PFSK-1 (cell line): ENCODE results near the gene ACSL4.

Experiments
- FOXP2 ChIP-seq: optimal IDR thresholded peaks from 2 replicates; pipeline ENCODE3; 2011; ENCODE audit warnings: borderline replicate concordance, control low read depth, inconsistent platforms; ENCODE audit not compliant: insufficient read depth; ENCODE audit errors: extremely low read length, extremely low read depth
- POLR2AphosphoS5 ChIP-seq: IDR thresholded peaks from 2 replicates; pipeline ENCODE4 v1.6.1; 2012; ENCODE audit warnings: low read depth, mild to moderate bottlenecking, control low read depth, low read length, moderate library complexity
- SIN3A ChIP-seq: IDR thresholded peaks from 2 replicates; pipeline ENCODE4 v1.6.1; 2012; ENCODE audit warnings: mild to moderate bottlenecking, low read length, moderate library complexity, borderline replicate concordance; ENCODE audit not compliant: insufficient read depth
- TAF1 ChIP-seq: IDR thresholded peaks from 2 replicates; pipeline ENCODE4 v1.6.1; 2012; ENCODE audit warnings: low read length, control low read depth, borderline replicate concordance; ENCODE audit not compliant: insufficient read depth
- TF ChIP-seq, protein P1 (sequence below), 2 experiments: IDR thresholded peaks; 2 replicates each; pipeline versions ENCODE4 v1.6.1 to v1.8.0; 2011 to 2012; ENCODE audit warnings: low read depth in 2 of 2, low read length in 2 of 2, control low read depth in 1 of 2, inconsistent platforms in 1 of 2, mild to moderate bottlenecking in 1 of 2, moderate library complexity in 1 of 2; ENCODE audit not compliant: insufficient read depth in 1 of 2

ACSL4 gene

DNA sequence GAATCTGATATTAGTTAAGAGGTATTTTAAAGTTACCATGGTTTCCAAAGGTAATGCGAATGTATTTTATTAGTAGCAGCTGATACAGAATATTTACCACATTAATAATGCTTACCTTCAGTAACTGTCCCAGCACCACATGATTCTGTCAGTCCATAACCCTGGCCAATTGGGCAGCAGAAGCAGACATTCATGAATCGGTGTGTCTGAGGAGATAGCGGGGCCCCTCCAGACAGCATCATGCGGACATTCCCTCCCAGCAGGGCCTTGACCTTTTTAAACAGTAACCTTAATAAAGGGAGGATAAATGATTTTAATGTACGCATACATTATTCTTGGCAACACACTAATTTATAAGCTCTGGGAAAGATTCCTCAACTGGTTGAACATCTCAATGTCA is 65.1 kb downstream of the ACSL4 start:
- TF ChIP-seq POLR2AphosphoS5, result no peak
- TF ChIP-seq FOXP2, result no peak
- TF ChIP-seq, protein P1, sequence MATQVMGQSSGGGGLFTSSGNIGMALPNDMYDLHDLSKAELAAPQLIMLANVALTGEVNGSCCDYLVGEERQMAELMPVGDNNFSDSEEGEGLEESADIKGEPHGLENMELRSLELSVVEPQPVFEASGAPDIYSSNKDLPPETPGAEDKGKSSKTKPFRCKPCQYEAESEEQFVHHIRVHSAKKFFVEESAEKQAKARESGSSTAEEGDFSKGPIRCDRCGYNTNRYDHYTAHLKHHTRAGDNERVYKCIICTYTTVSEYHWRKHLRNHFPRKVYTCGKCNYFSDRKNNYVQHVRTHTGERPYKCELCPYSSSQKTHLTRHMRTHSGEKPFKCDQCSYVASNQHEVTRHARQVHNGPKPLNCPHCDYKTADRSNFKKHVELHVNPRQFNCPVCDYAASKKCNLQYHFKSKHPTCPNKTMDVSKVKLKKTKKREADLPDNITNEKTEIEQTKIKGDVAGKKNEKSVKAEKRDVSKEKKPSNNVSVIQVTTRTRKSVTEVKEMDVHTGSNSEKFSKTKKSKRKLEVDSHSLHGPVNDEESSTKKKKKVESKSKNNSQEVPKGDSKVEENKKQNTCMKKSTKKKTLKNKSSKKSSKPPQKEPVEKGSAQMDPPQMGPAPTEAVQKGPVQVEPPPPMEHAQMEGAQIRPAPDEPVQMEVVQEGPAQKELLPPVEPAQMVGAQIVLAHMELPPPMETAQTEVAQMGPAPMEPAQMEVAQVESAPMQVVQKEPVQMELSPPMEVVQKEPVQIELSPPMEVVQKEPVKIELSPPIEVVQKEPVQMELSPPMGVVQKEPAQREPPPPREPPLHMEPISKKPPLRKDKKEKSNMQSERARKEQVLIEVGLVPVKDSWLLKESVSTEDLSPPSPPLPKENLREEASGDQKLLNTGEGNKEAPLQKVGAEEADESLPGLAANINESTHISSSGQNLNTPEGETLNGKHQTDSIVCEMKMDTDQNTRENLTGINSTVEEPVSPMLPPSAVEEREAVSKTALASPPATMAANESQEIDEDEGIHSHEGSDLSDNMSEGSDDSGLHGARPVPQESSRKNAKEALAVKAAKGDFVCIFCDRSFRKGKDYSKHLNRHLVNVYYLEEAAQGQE (IDR thresholded peaks at IDR 0.05; ENCODE audit: insufficient read depth in 1 of 2, low read depth in 2 of 2, low read length in 2 of 2), result no peak
- TF ChIP-seq TAF1, result no peak
- no peak for TF ChIP-seq SIN3A

DNA sequence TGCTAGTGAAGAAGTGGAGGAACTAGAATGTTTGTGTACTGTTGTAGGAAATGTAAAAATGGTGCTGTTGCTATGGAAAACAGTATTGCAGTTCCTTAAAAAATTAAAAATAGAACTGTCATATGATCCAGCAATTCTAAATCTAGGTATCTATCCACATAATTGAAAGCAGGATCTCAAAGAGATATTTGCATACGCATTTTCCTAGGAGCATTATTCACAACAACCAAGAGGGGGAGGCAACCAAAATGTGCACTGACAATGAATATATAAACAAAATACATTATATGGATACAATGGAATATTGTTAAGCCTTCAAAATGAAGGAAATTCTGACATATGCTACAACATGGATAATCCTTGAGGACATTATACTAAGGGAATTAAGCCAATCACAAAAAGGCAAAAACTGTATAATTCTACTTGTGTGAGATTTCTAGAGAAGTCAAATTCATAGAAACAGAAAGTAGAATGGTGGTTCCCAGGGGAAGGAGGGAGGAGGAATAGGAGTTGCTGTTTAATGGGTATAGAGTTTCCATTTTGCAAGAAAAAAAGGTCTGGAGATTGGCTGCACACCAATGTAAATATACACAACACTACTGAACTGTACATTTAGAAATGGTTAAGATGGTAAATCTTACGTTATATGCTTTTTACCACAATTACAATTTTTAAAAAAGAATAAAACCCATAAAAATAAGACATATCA is 72.5 kb downstream of the ACSL4 start:
- TF ChIP-seq TAF1, result no peak
- TF ChIP-seq, protein P1 (IDR thresholded peaks at IDR 0.05; ENCODE audit: insufficient read depth in 1 of 2, low read depth in 2 of 2, low read length in 2 of 2), result no peak

DNA sequence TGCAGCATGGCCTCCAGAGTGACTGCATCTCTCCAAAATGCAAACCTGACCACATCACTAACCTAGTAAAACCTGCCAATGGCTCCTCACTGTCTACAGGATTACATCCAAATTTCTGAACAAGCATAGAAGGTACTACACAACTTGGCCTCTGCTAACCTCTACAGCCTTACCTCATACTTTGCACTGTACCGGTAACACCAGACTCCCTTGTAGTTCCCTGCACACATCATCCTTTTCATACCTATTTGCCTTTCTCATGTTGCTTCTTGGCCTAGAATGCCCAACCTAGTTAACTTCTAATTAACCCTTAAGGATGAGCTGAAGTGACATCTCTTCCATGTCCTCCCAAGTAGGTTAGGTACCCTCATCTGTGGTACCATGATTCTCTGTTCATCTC is 74.7 kb downstream of the ACSL4 start:
- no peak for TF ChIP-seq TAF1
- TF ChIP-seq POLR2AphosphoS5, result no peak
- TF ChIP-seq FOXP2, result no peak
- no peak for TF ChIP-seq SIN3A
- TF ChIP-seq, protein P1 (IDR thresholded peaks at IDR 0.05; ENCODE audit: insufficient read depth in 1 of 2, low read depth in 2 of 2, low read length in 2 of 2), result no peak

DNA sequence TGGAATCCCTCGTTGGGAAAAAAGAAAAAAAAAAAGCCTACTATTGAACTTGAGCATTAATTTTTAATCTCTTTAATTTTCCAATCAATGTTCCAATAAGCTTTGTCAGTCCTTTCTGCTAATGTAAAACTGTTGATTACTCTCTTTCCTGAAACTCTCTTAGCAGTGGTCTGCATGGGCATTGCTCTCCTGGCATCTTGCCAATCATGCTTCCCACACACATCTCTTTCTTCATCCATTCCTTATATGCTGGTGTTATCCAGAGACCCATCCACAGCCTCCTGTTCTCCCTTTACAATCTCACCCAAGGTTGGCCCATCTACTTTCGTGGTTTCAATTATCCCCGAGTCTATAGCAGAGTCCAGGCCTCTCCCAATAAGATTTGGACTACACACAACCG is 76.3 kb downstream of the ACSL4 start:
- TF ChIP-seq SIN3A (no peak), TAF1 (no peak), POLR2AphosphoS5 (no peak), FOXP2 (no peak)
- TF ChIP-seq, protein P1 (IDR thresholded peaks at IDR 0.05; ENCODE audit: insufficient read depth in 1 of 2, low read depth in 2 of 2, low read length in 2 of 2), result no peak

DNA sequence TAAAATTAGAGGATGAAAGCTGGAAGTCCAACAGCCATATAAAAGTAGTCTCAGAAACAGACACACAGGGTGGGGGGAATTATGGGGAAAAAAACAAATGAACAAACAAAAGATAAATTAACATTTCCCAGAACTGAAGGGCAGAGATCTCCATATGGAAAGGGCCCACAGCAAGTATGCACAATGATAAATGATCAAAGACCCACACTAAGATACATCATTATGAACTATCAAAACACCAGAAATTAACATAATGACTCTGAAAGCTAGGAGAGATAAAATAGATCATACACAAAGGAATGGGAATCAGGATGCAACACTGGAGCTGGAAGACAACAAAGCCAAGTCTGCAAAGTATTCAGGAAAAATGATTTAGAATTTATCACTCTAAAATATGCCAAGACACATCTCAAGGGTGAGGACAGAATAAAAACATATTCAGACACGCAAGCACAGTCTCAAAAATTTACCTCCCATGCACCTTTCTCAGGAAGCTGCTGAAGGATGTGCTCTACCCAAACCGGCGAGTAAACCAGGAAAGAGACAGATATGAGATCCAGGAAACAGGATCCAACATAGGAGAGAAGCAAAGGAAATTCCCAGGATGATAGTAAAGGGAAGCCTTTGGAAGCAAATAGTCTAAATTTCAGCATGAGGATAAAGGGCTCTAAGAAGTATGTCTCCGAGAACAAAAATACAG is 77.4 kb downstream of the ACSL4 start:
- TF ChIP-seq, protein P1 (IDR thresholded peaks at IDR 0.05; ENCODE audit: insufficient read depth in 1 of 2, low read depth in 2 of 2, low read length in 2 of 2), result no peak
- TF ChIP-seq FOXP2 (no peak), POLR2AphosphoS5 (no peak), SIN3A (no peak), TAF1 (no peak)
